Endothelial cell of umbilical vein (primary cell): Measurements from ENCODE around the gene ADGRL3. TPM values are rescaled to one million over a fixed set of nuclear protein-coding genes. Genes with fewer than 3 reads are reported as not detected.

Experiments used
- BruUV-seq: library from RNA; stranded (reverse); fragments of 400-500 nt; replicated peaks from 2 replicates; lab custom pipeline; 2021; lab: Mats Ljungman, UMichigan
- CTCF ChIA-PET: fragments of 300-600, 350-600 bp; sonication (Branson Sonifier 250); formaldehyde crosslinking; loops from one replicate; lab custom pipeline; 2021; ENCODE audit warnings: antibody characterized with exemption, inconsistent platforms; lab: Charles Lee
- POLR2A ChIA-PET: fragments of 300-600, 350-600 bp; sonication (Branson Sonifier 250); formaldehyde crosslinking; loops from one replicate; lab custom pipeline; 2021; ENCODE audit warnings: antibody characterized with exemption, inconsistent platforms; lab: Charles Lee
- DNase-seq: peaks from one replicate; pipeline ENCODE4 v3.0.0-alpha.2; 2011; ENCODE audit warnings: low read depth, low spot score
- FAIRE-seq: peaks from 2 replicates; lab custom pipeline; 2011; peaks lifted over from hg19 to GRCh38; lab: Jason Lieb, UNC
- H2AFZ ChIP-seq: 2 replicates; pipeline ENCODE4 v1.6.0; 2012; ENCODE audit warnings: low read depth, low read length, control low read depth, inconsistent platforms
- H3K27ac ChIP-seq: 2 replicates; pipeline ENCODE4 v1.5.1; 2011; ENCODE audit warnings: low read depth, mild to moderate bottlenecking, control low read depth, low read length, moderate library complexity; ENCODE audit not compliant: insufficient read depth
- H3K27me3 ChIP-seq, 2 experiments: 2 replicates each; pipeline versions ENCODE4 v1.6.0 to v1.6.1; 2011; ENCODE audit warnings: low read length in 2 of 2, mixed read lengths in 1 of 2; ENCODE audit not compliant: control insufficient read depth in 2 of 2, insufficient read depth in 2 of 2
- H3K36me3 ChIP-seq, 2 experiments: 2 replicates in 1 of 2; 3 replicates in 1 of 2; pipeline ENCODE4 v1.5.1; 2011; ENCODE audit warnings: low read length in 2 of 2, mild to moderate bottlenecking in 1 of 2, moderate library complexity in 1 of 2; ENCODE audit not compliant: control insufficient read depth in 2 of 2, insufficient read depth in 2 of 2; ENCODE audit errors: extremely low read depth in 1 of 2
- H3K4me1 ChIP-seq: 3 replicates; pipeline ENCODE4 v1.5.1; 2011; ENCODE audit warnings: mild to moderate bottlenecking, low read length; ENCODE audit not compliant: control insufficient read depth, insufficient read depth; ENCODE audit errors: extremely low read depth
- H3K4me2 ChIP-seq: 2 replicates; pipeline ENCODE4 v1.6.1; 2011; ENCODE audit warnings: low read length, control low read depth, mixed read lengths; ENCODE audit not compliant: insufficient read depth
- H3K4me3 ChIP-seq, 3 experiments: fragments of 200-600 bp in 1 of 3; sonication (generic), shearing (Covaris generic) in 1 of 3; replicated peaks in 1 of 3; 2 replicates each; pipeline ENCODE4 v1.5.1; 2011 to 2016; ENCODE audit warnings: control low read depth in 3 of 3, low read length in 3 of 3, mild to moderate bottlenecking in 2 of 3, inconsistent platforms in 1 of 3, low read depth in 1 of 3, moderate library complexity in 1 of 3; ENCODE audit not compliant: insufficient read depth in 1 of 3
- H3K79me2 ChIP-seq: 2 replicates; pipeline ENCODE4 v1.6.0; 2012; ENCODE audit warnings: low read length, inconsistent platforms; ENCODE audit not compliant: control insufficient read depth, insufficient read depth
- H3K9ac ChIP-seq: replicated peaks from 2 replicates; pipeline ENCODE3; 2011; ENCODE audit warnings: low read length, control low read depth; ENCODE audit not compliant: insufficient read depth; ENCODE audit errors: extremely low read depth
- H3K9me1 ChIP-seq: replicated peaks from 3 replicates; pipeline ENCODE4 v1.6.0; 2011; ENCODE audit warnings: mild to moderate bottlenecking, low read length; ENCODE audit not compliant: control insufficient read depth, insufficient read depth; ENCODE audit errors: extremely low read depth
- H3K9me3 ChIP-seq: replicated peaks from 2 replicates; pipeline ENCODE4 v1.5.1; 2012; ENCODE audit warnings: low read length, inconsistent platforms; ENCODE audit not compliant: control insufficient read depth, insufficient read depth
- H4K20me1 ChIP-seq: replicated peaks from 2 replicates; pipeline ENCODE3; 2011; ENCODE audit warnings: mild to moderate bottlenecking, low read length; ENCODE audit not compliant: control insufficient read depth, insufficient read depth; ENCODE audit errors: extremely low read depth
- CTCF ChIP-seq, 2 donors: IDR thresholded peaks; 1 replicate in 1 of 2; 2 replicates in 1 of 2; pipeline ENCODE4 v1.5.1; 2011; ENCODE audit warnings: low read length in 2 of 2, mild to moderate bottlenecking in 2 of 2, moderate library complexity in 2 of 2, control low read depth in 1 of 2, inconsistent platforms in 1 of 2, low read depth in 1 of 2; ENCODE audit not compliant: insufficient read depth in 1 of 2; ENCODE audit errors: extremely low read depth in 1 of 2
- EZH2 ChIP-seq: IDR thresholded peaks from 2 replicates; pipeline ENCODE4 v1.6.1; 2012; ENCODE audit warnings: borderline replicate concordance, low read depth, mild to moderate bottlenecking, moderate library complexity, low read length, inconsistent platforms; ENCODE audit not compliant: severe bottlenecking
- FOS ChIP-seq: IDR thresholded peaks from 2 replicates; pipeline ENCODE4 v1.6.1; 2011; ENCODE audit warnings: mild to moderate bottlenecking, low read length, moderate library complexity, borderline replicate concordance; ENCODE audit not compliant: insufficient read depth
- GATA2 ChIP-seq: IDR thresholded peaks from 2 replicates; pipeline ENCODE4 v1.7.0; 2011; ENCODE audit warnings: low read depth, mild to moderate bottlenecking, moderate library complexity, mixed read lengths, low read length; ENCODE audit not compliant: insufficient read length, insufficient read depth
- MAX ChIP-seq: IDR thresholded peaks from 2 replicates; pipeline ENCODE4 v1.6.1; 2011; ENCODE audit not compliant: insufficient read depth, insufficient read length
- MYC ChIP-seq: IDR thresholded peaks from one replicate; pipeline ENCODE4 v1.6.1; 2011; ENCODE audit warnings: mild to moderate bottlenecking, low read depth, low read length
- POLR2A ChIP-seq: IDR thresholded peaks from 2 replicates; pipeline ENCODE4 v1.6.1; 2012; ENCODE audit warnings: low read depth, mild to moderate bottlenecking, control low read depth, low read length
- dilution Hi-C: fragments of 300-500 bp; cut with MboI; formaldehyde crosslinking; loops from one replicate; pipeline ENCODE4 v1.15.0; 2019; ENCODE audit warnings: low sequenced_read_pairs; ENCODE audit not compliant: extremely low pct_ligation_motif_present
- intact Hi-C: fragments of 100-400 bp; cut with micrococcal nuclease; formaldehyde crosslinking; loops from one replicate; pipeline ENCODE4 v1.10.0; 2022
- polyA plus RNA-seq, 4 experiments: library from polyadenylated mRNA; depleted of rRNA in 3 of 4; stranded (reverse) in 3 of 4; unstranded in 1 of 4; fragments of >200 nt; gene quantifications; 2 replicates each; pipeline versions ENCODE4 v1.2.1 to v1.2.3, GENCODE V29; 2011 to 2012; ENCODE audit warnings: missing spikeins in 1 of 4
- total RNA-seq: library from RNA; stranded (reverse); gene quantifications from 2 replicates; pipeline ENCODE4 v1.2.3, GENCODE V29; 2021

ADGRL3 gene
- total and polyA plus RNA-seq, 2 donors (not counting 3 experiments of a cell fraction or from before 2014, with no cell fraction given) = not detected

GRCh38 chr4:61426229-61426628 lies 226.1 kb downstream of the ADGRL3 start:
- Histone ChIP-seq H3K4me2 (no peak overlapping the region), H3K27ac (no peak overlapping the region), H4K20me1 (no peaks in the 10 kb centered on the region), H3K27me3 (no peaks in the 10 kb centered on the region), H3K4me3 (no peak overlapping the region), H3K9me1 (no peaks in the 10 kb centered on the region), H3K79me2 (no peaks in the 10 kb centered on the region), H2AFZ (no peak overlapping the region), H3K9ac (no peak overlapping the region), H3K4me1 (no peaks in the 10 kb centered on the region), H3K9me3 (no peaks in the 10 kb centered on the region), H3K36me3 (no peaks in the 10 kb centered on the region)
- intact Hi-C loops (no loop called here), dilution Hi-C loops (no loop called here)
- FAIRE-seq = no peak
- DNase-seq = no peak
- ChIA-PET CTCF (no interaction called here), POLR2A (no interaction called here)
- TF ChIP-seq EZH2 = no peak
- no peak for TF ChIP-seq MYC
- TF ChIP-seq GATA2 = no peak
- no peak for TF ChIP-seq MAX
- TF ChIP-seq FOS = no peak
- no peak for TF ChIP-seq CTCF (IDR thresholded peaks at IDR 0.05; ENCODE audit: extremely low read depth in 1 of 2, insufficient read depth in 1 of 2, low read depth in 1 of 2, low read length in 2 of 2)
- no peak for TF ChIP-seq POLR2A
- BruUV-seq = no TSS peak
